Liver (tissue), 3 donors: Measurements from ENCODE around the gene IFTAP.

Experiments used
- ATF3 ChIP-seq: IDR thresholded peaks from 2 replicates; pipeline ENCODE4 v1.6.1; 2016; ENCODE audit warnings: antibody characterized with exemption
- CTCF ChIP-seq: fragments of 150-350 bp; IDR thresholded peaks from 2 replicates; pipeline ENCODE4 v1.5.1; 2017; ENCODE audit warnings: improper control_type of control experiment, low read depth, low read length; ENCODE audit not compliant: missing input control
- FOXA1 ChIP-seq: IDR thresholded peaks from 2 replicates; pipeline ENCODE4 v1.6.1; 2016; ENCODE audit warnings: antibody characterized with exemption
- HNF4A ChIP-seq, 2 donors: conservative IDR thresholded peaks; 2 replicates each; pipeline ENCODE4 v1.6.1; 2016; ENCODE audit warnings: antibody characterized with exemption in 2 of 2, mild to moderate bottlenecking in 2 of 2
- HNF4G ChIP-seq: IDR thresholded peaks from 2 replicates; pipeline ENCODE4 v1.6.1; 2016; ENCODE audit warnings: antibody characterized with exemption
- JUND ChIP-seq, 2 donors: IDR thresholded peaks; 2 replicates each; pipeline ENCODE4 v1.6.1; 2016; ENCODE audit warnings: antibody characterized with exemption in 2 of 2
- MAX ChIP-seq: IDR thresholded peaks from 2 replicates; pipeline ENCODE4 v1.6.1; 2016; ENCODE audit warnings: antibody characterized with exemption
- RAD21 ChIP-seq, 2 donors: IDR thresholded peaks; 2 replicates each; pipeline ENCODE4 v1.6.1; 2016; ENCODE audit warnings: antibody characterized with exemption in 2 of 2, mild to moderate bottlenecking in 2 of 2
- REST ChIP-seq: IDR thresholded peaks from 2 replicates; pipeline ENCODE4 v1.6.1; 2016; ENCODE audit warnings: antibody characterized with exemption, mild to moderate bottlenecking
- SP1 ChIP-seq: IDR thresholded peaks from 2 replicates; pipeline ENCODE4 v1.6.1; 2018; ENCODE audit warnings: antibody characterized with exemption, mild to moderate bottlenecking
- TAF1 ChIP-seq: conservative IDR thresholded peaks from 2 replicates; pipeline ENCODE4 v1.6.1; 2016; ENCODE audit warnings: antibody characterized with exemption, mild to moderate bottlenecking
- ZBTB33 ChIP-seq: IDR thresholded peaks from 2 replicates; pipeline ENCODE4 v1.6.1; 2016; ENCODE audit warnings: antibody characterized with exemption
- donor health status: healthy.
- donor health status: healthy.

GRCh38 chr11:36608491-36609199 lies 14.3 kb downstream of the IFTAP start:
- no peak for TF ChIP-seq CTCF
- no peak for TF ChIP-seq REST
- no peak for TF ChIP-seq SP1
- TF ChIP-seq HNF4G: no peak
- TF ChIP-seq HNF4A (conservative IDR thresholded peaks at IDR 0.05): peak in 1 of 2 donors; percentile 5
- TF ChIP-seq JUND (IDR thresholded peaks at IDR 0.05): no peak
- TF ChIP-seq ZBTB33: no peak
- no peak for TF ChIP-seq RAD21 (IDR thresholded peaks at IDR 0.05)
- TF ChIP-seq ATF3: no peak
- no peak for TF ChIP-seq MAX
- no peak for TF ChIP-seq FOXA1
- TF ChIP-seq TAF1: no peak
